Stimulated activated CD4-positive, alpha-beta T cell treated with anti-CD3 and anti-CD28 coated beads, Interleukin-4, amount 100 ng/mL, for 4 hours (primary cell): ENCODE measurements around the gene CD28.
"Not testable (repeated sequence)": the region's sequence is repeated elsewhere in the genome, so short reads cannot be mapped to it uniquely, and the experiment has no call there.

Experiments used
- DNase-seq, 2 experiments: peaks; one replicate each; pipeline ENCODE4 v3.0.0-alpha.2; 2020

CD28 gene

DNA sequence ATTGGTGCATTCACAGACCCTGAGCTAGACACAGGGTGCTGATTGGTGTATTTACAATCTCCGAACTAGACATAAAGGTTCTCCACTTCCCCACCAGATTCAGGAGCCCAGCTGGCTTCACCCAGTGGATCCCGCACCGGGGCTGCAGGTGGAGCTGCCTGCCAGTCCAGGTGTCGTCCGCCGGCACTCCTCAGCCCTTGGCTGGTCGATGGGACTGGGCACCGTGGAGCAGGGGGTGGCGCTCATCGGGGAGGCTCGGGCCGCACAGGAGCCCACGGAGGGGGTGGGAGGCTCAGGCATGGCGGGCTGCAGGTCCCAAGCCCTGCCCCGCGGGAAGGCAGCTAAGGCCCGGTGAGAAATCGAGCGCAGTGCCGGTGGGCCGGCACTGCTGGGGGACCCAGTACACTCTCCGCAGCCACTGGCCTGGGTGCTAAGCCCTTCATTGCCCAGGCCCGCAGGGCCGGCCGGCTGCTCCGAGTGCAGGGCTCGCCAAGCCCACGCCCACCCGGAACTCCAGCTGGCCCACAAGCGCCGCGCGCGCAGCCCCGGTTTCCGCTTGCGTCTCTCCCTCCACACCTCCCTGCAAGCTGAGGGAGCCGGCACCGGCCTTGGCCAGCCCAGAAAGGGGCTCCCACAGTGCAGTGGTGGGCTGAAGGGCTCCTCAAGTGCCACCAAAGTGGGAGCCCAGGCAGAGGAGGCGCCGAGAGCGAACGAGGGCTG is 79.1 kb downstream of the CD28 start:
- not testable (repeated sequence) for DNase-seq

- DNase-seq = no peak
Observed at GRCh38 chr2:203786549-203787351, 80.3 kb downstream of the CD28 start.

- DNase-seq = no peak
Observed at GRCh38 chr2:203787979-203788378, 81.5 kb downstream of the CD28 start.
